HG03520 (cell line): ENCODE data around the gene UCK2.

Experiments
- ATAC-seq: cut with Tn5 transposase; IDR thresholded peaks from one replicate; pipeline ENCODE4 v1.9.1; 2021; ENCODE audit warnings: mild to moderate bottlenecking, moderate library complexity; ENCODE audit not compliant: unreplicated experiment

The UCK2 gene

DNA sequence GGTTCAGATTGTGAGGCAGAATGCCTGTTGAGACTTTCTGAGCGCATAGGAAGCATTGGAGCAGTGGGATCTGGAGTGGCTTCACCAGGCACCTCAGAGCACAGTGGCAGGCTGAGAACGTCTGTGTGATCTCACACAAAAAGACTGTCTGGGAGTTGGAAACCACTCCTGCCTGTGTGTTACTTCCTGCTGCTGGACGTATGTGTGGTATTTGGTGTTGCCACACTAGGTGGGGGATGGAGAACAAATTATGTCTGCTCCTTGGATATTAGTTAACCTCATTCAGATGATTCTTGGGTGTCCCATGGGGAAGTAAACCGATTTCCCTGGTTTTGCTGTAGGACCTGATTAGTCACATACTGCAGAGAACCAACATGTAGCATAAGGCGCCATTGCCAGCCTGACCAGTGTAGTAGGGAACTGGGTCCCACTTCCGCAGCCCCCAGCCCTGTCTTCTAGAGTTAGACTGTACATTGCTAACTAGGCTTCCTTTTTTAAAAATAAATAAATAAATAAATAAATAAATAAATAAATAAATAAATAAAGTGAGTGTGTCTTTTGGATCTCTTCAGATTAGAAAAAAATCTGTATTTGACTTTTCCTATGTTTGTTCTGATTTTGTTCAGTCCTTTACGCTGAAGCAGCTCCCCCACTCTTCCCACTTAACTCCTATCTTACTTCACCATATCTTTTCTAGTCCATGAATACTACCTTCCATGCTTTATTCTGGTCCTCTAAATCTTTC lies 26.9 kb downstream of the UCK2 start:
- ATAC-seq, result no peak

- no peak for ATAC-seq
These were observed 27.8 kb downstream of the UCK2 start for GRCh38 chr1:165855010-165855838.

- no peak for ATAC-seq
These were observed 28.6 kb downstream of the UCK2 start for GRCh38 chr1:165856021-165856420.

- ATAC-seq, result no peak
These were observed 29.2 kb downstream of the UCK2 start for GRCh38 chr1:165856606-165857005.

DNA sequence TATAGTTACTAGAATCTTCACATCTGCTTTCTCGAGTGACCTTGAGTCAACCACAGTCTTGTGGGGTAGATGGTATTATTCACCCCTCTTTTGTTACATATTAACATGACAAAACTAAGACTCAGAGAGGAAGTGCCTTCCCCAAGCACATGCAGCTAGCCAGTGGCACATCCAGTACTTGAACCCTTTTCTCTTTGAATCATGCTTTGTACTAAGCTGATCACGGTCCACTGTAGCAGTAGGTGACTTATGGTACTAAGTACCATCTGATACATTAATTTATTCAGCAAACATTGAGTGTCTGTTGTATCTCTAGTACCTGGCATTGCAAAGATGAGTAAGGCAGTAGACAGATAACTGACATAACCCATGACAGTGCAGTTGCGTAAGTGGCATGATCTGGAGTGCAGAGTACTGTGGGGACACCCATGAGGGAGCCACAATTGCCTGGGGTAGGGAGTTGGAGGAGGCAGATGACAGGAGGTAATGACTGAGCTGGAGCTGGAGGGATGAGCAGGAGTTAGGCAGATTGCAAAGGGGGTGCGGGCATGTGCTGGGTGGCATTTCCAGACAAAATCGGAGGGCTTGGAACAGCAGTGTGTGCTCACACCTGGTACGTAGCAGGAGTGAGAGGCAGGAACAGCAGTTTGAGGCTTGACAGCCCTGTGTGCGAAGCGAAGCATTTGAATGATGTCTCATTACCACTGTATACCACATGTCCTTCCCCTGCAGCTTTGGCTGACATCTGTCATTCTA lies 29.8 kb downstream of the UCK2 start:
- peak; percentile 81 for ATAC-seq

DNA sequence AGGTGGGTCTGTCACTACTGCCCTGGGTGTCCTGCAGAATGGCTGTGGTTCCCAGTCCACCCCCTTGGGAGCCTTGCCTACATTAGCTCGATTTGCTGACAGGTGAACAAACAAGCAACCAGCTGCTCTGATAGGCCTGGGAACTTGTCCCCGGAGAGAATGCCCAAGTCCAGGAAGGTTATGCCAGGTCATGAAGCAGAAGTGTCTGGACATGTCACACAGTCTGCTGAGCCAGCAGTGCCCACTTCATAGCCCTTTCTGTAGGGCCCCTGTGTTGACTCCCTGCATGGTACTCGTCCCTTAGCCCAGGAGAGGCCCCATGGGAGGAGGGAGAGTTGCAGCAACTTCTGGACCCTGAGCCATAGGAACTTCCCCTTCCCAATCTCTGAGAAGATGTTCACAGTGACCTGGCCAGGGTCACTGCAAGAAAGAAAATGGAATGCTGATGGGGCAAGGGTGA lies 31.0 kb downstream of the UCK2 start:
- ATAC-seq, result no peak

- no peak for ATAC-seq
These were observed 31.8 kb downstream of the UCK2 start for GRCh38 chr1:165858967-165859845.

GRCh38 chr1:165860065-165860464 lies 32.7 kb downstream of the UCK2 start:
- no peak for ATAC-seq

DNA sequence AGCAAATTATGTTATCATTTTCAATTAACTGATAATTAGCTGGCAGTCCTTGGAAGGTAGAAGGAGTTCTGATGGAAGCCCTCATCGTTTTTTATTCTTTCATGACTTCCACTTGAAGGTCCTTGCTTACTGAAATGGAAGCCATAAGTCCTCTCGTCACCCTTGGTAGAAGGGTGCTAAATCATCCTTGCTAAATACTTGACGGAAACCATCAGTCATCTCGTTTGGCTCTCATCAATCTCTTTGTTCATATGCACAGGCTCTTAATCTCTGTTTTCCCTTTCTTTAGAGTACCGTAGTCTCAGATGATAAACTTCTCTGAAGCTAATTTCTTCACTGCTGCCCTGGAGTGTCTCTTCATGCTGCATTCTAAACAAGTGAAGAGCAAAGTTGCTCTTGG lies 34.5 kb downstream of the UCK2 start:
- ATAC-seq, result no peak

GRCh38 chr1:165862448-165862847 lies 35.0 kb downstream of the UCK2 start:
- no peak for ATAC-seq

GRCh38 chr1:165863346-165863745 lies 35.9 kb downstream of the UCK2 start:
- no peak for ATAC-seq

- no peak for ATAC-seq
These were observed 38.4 kb downstream of the UCK2 start for GRCh38 chr1:165865633-165866340.

DNA sequence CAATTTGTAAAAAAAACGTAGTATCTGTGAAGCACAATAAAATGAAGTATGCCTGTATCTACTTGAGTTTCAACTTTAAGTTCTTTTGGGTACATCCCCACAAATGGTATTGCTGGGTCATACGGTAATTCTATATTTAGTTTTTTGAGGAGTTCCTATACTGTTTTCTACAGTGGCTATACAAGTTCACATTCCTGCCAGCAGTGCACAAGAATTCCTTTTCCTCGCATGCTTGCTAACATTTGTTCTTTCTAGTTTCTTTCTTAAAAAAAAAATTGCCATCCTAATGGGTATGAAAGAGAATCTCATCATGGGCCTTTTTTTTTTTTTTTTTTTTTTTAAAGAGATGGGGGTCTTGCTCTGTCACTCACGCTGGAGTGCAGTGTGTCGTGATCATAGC lies 41.9 kb downstream of the UCK2 start:
- ATAC-seq, result no peak

- ATAC-seq, result peak; percentile 63
These were observed 44.1 kb downstream of the UCK2 start for GRCh38 chr1:165871311-165872067.

DNA sequence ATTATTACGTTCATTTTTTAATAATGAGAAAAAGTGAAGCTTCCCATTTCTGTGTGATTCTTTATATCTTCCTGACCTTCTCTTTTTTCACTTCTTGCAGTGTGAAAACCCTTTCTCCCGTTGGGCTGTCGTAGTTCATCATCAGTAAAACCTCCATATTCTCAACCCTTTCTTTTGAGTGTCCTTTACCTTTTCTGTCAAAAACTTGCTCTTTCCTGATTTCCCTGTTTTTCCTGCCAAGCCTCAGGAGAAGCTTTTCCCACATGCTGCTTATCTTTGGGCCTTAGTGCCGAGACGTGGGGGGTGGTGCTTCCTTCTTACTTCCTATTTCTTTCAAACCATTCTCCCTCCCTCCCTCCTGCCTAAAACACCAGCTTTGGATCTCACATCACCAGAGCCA lies 46.1 kb downstream of the UCK2 start:
- ATAC-seq, result no peak

GRCh38 chr1:165874643-165875042 lies 47.2 kb downstream of the UCK2 start:
- ATAC-seq, result no peak

GRCh38 chr1:165875171-165875570 lies 47.8 kb downstream of the UCK2 start:
- ATAC-seq, result no peak

DNA sequence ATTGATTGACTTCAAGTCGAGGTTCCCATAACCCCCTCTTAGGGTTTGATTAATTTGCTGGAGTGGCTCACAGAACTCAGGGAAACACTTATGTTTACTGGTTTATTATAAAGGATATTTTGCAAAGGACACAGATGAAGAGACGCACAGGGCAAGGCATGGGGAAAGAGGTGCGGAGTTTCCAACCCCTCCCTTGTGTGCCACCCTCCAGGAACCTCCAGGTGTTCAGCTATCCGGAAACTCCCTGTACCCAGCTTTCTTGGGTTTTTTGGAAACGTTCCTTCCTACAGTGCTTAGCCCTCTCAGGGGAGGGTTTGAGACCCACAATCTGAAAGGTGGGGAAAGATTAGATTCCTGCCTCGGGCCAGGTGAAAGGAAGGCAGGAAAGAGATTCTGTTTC lies 48.2 kb downstream of the UCK2 start:
- no peak for ATAC-seq

DNA sequence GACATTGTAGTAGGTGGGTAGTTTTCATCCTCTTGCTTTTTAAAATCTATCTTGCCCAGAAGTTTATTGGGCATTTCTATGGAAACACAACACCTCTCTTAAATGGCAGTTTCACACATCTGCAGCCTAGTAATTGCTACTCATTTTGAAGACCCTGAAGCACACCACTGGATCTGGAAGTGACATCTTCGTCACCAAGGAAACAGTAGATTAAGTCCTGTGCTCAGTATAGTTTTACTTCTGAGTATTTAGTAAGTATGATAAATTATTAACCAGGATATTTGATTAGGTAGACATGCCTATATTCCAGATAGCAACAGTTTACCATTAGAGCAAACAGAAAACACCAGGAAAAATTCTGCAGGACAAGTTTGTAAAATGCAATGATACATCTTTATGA lies 48.7 kb downstream of the UCK2 start:
- ATAC-seq, result peak; percentile 40
